ENCODE data around the gene SEC14L1. TPM values are rescaled to one million over a fixed set of nuclear protein-coding genes. Genes with fewer than 3 reads are reported as not detected.
"Not testable (repeated sequence)": the region's sequence is repeated elsewhere in the genome, so short reads cannot be mapped to it uniquely, and the experiment has no call there.

SEC14L1 gene
- total RNA-seq, 2 donors from 2014 or later: 89.0 to 105 TPM

DNA sequence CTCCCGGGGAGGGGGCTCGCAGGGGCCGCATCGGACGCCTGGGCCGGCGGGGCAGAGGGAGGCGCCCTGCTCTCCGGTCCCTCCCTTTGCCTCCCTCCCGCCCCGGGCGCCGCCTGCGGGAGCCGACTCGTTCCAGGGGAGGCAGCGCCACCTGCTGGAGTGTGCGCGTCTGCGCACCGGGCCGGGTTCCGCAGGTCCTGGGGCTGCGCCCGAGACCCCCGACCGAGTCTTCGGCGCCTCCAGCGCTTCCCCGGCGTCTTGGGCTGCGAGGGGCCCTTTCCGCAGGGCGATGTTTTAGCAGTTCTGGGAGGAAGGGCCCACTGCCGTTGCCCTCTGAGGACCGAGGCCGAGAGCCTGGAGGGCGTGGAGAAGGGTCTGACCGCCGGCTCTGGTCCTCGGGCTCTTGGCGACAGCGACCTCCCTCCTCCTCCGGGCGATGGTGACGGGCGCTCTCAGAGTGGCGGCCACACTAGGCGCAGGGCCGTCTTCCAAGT is 106.3 kb downstream of the SEC14L1 start:
- H3K27me3 ChIP-seq (replicated peaks; ENCODE audit: insufficient read depth): no peaks in the 10 kb centered on the region
- no peak for DNase-seq (ENCODE audit: low spot score)
- TF ChIP-seq, protein P1, sequence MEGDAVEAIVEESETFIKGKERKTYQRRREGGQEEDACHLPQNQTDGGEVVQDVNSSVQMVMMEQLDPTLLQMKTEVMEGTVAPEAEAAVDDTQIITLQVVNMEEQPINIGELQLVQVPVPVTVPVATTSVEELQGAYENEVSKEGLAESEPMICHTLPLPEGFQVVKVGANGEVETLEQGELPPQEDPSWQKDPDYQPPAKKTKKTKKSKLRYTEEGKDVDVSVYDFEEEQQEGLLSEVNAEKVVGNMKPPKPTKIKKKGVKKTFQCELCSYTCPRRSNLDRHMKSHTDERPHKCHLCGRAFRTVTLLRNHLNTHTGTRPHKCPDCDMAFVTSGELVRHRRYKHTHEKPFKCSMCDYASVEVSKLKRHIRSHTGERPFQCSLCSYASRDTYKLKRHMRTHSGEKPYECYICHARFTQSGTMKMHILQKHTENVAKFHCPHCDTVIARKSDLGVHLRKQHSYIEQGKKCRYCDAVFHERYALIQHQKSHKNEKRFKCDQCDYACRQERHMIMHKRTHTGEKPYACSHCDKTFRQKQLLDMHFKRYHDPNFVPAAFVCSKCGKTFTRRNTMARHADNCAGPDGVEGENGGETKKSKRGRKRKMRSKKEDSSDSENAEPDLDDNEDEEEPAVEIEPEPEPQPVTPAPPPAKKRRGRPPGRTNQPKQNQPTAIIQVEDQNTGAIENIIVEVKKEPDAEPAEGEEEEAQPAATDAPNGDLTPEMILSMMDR (IDR thresholded peaks at IDR 0.05): peak; percentile 99
- H3K9me3 ChIP-seq: no peaks in the 10 kb centered on the region
- no peaks in the 10 kb centered on the region for H3K36me3 ChIP-seq
- H3K27ac ChIP-seq: no peak overlapping the region
- peak overlapping the region; percentile 88 for H3K4me3 ChIP-seq
- ATAC-seq (ENCODE audit: insufficient number of reproducible peaks, low FRiP score, low read depth): peak; percentile 38
- peaks cover 8 to 13% of the 10 kb centered on the region in 2 donors for H3K4me1 ChIP-seq (ENCODE audit: control insufficient read depth in 1 of 2, low read depth in 2 of 2)

DNA sequence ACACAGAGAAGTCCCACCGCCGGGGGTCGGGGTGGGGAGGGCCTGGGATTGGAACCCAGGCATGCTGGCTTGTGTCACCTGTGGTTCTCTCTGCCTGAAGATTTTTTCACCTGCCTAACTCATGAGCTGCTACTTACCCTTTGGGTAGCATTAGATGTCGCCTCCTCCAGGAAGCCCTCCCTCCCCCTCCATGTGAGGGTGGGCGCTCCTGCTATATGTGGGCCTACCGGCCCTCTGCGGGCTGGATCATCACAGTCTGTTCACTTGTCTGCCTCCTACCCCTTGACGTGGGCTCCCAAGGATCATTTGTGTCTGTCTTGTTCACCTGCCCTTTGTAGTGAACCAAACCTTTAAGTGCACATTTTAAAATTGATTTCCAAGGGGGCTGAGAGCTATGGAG is 106.8 kb downstream of the SEC14L1 start:
- no peaks in the 10 kb centered on the region for H3K36me3 ChIP-seq
- peaks cover 8 to 13% of the 10 kb centered on the region in 2 donors for H3K4me1 ChIP-seq (ENCODE audit: control insufficient read depth in 1 of 2, low read depth in 2 of 2)
- no peak for DNase-seq (ENCODE audit: low spot score)
- ATAC-seq (ENCODE audit: insufficient number of reproducible peaks, low FRiP score, low read depth): no peak
- H3K4me3 ChIP-seq: peak overlapping the region; percentile 88
- no peaks in the 10 kb centered on the region for H3K27me3 ChIP-seq (replicated peaks; ENCODE audit: insufficient read depth)
- TF ChIP-seq, protein P1 (IDR thresholded peaks at IDR 0.05): no peak
- H3K27ac ChIP-seq: no peak overlapping the region
- no peaks in the 10 kb centered on the region for H3K9me3 ChIP-seq

DNA sequence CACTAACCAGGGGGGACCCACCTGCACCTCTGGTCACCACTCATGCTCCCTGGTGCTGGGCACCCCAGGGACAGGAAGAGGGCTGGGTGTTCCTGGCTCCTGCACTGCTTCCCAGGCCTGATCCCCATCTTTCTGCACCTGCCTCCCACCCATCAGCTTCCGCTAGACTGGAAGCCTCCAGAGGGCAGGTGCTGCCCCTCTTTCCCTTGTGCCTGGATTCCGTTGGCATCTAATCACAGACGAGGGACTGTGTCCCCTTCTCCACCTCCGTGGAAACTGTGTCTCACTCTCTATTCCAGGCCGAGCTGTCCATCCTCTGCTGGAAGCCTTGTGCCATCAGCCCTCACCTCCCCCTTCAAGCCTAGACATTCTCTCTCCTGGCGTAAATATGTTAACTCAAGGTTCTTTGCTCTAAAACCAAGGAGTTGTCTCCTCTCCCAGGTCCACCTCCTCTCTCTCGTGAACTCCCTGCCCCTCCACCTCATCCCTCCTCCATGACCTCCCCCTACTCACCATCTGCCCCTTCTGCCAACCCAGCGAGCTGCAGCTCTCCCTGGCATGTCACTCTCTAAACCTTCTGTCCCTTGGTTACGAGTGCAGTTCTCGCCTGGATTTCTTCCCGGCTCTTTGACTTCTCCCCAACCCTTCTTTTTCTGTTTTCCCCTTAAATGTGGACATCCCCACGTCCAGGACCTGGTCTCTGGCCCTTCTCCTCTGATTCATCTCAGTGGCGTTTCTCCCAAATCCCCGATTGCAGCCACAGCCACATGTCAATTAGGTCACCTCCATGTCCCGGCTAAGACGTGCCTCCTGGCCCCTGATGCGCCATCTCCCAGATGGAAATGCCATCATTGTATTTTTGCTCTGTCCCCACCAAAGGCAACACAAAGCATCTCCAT is 107.7 kb downstream of the SEC14L1 start:
- TF ChIP-seq, protein P1 (IDR thresholded peaks at IDR 0.05): no peak
- no peak overlapping the region for H3K4me3 ChIP-seq
- ATAC-seq (ENCODE audit: insufficient number of reproducible peaks, low FRiP score, low read depth) (no peak), DNase-seq (ENCODE audit: low spot score) (no peak)
- H3K27ac ChIP-seq: no peak overlapping the region
- H3K9me3 ChIP-seq: no peaks in the 10 kb centered on the region
- H3K36me3 ChIP-seq: no peaks in the 10 kb centered on the region
- H3K4me1 ChIP-seq (ENCODE audit: control insufficient read depth in 1 of 2, low read depth in 2 of 2): peaks cover 8 to 13% of the 10 kb centered on the region in 2 donors
- no peaks in the 10 kb centered on the region for H3K27me3 ChIP-seq (replicated peaks; ENCODE audit: insufficient read depth)

DNA sequence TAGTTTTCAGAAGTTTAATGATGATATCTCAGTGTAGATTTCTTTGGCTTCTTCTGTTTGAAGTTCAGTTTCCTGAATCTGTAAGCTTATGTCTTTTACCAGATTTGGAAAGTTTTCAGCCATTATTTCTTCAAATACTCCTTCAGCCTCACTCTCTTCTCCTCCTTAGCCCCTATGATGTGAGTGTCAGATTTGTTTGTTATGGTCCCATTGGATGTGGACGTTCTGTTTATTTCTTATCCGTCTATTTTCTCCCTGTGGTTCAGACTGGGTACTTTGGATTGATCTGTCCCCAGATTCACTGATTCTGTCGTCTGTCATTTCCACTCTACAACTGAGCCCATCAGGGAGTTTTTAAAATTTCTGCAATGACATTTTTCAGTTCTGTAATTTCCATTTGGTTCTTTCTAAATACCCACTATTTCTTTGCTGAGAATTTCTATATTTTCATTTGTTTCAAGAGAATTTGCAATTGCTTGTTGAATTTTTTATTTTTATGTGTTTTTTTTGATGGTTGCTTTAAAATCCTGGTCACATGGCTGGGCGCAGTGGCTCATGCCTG is 110.9 kb downstream of the SEC14L1 start:
- Histone ChIP-seq H3K9me3 (no peaks in the 10 kb centered on the region), H3K36me3 (no peaks in the 10 kb centered on the region), H3K27ac (no peak overlapping the region), H3K4me1 (ENCODE audit: control insufficient read depth in 1 of 2, low read depth in 2 of 2) (peaks cover 5 to 25% of the 10 kb centered on the region in 2 donors), H3K4me3 (no peak overlapping the region), H3K27me3 (replicated peaks; ENCODE audit: insufficient read depth) (no peaks in the 10 kb centered on the region)
- DNase-seq (ENCODE audit: low spot score) (no peak), ATAC-seq (ENCODE audit: insufficient number of reproducible peaks, low FRiP score, low read depth) (no peak)
- TF ChIP-seq, protein P1 (IDR thresholded peaks at IDR 0.05): no peak

DNA sequence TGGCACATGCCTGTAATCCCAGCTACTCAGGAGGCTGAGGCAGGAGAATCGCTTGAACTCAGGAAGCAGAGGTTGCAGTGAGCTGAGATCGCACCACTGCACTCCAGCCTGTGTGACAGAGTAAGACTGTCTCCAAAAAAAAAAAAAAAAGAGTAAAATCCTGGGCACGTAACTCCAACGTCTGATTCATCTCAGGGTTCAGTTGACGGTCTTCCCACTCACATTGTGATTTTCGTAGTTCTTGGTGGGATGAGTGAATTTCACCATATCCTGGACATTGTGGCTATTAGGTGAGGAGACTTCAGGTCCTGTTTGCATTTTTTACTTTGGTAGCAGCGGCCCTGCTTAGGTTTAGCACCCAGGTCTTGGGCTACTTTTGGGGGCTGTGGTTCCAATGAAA is 111.5 kb downstream of the SEC14L1 start:
- H3K36me3 ChIP-seq; ATAC-seq (ENCODE audit: insufficient number of reproducible peaks, low FRiP score, low read depth); DNase-seq (ENCODE audit: low spot score); H3K27ac ChIP-seq; H3K27me3 ChIP-seq (replicated peaks; ENCODE audit: insufficient read depth); H3K4me3 ChIP-seq; H3K9me3 ChIP-seq: not testable (repeated sequence)
- peaks cover under 1 to 20% of the 10 kb centered on the region in 2 donors for H3K4me1 ChIP-seq (ENCODE audit: control insufficient read depth in 1 of 2, low read depth in 2 of 2)
